Measurements from ENCODE around the gene HPF1. TPM values are rescaled to one million over a fixed set of nuclear protein-coding genes. Genes with fewer than 3 reads are reported as not detected.

The HPF1 gene
- total RNA-seq, 4 donors from 2014 or later = 12.2 to 28.7 (median 20.5) TPM

DNA sequence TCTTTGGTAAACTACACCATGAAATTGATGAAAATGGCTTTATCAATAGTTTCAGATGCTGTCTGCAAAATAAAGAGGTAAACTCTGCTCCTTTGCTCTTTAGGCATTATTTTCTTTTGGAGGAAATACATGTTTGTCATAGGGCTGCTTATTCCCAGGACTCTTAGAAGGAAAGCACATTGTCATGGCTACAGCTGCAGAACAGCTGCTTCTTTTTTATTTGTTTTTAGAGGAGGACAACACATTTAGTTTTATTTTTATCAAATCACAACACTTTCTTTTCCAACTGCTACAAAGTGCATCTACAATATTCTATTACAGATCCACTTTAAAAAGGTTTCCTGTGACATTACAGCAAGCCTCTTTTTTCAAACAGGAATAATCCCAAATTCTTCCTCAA is 12.7 kb upstream of the HPF1 start:
- H3K9me3 ChIP-seq = no peaks in the 10 kb centered on the region
- H3K27me3 ChIP-seq = peaks cover 16% of the 10 kb centered on the region
- DNase-seq (ENCODE audit: low spot score in 2 of 2) = no peak
- TF ChIP-seq EP300 (IDR thresholded peaks at IDR 0.05) = no peak
- no peak for TF ChIP-seq POLR2AphosphoS5 (IDR thresholded peaks at IDR 0.05)
- peaks cover 8% of the 10 kb centered on the region for H3K4me1 ChIP-seq
- H3K27ac ChIP-seq = no peak overlapping the region
- no peaks in the 10 kb centered on the region for H3K36me3 ChIP-seq
- no peak overlapping the region for H3K4me3 ChIP-seq

DNA sequence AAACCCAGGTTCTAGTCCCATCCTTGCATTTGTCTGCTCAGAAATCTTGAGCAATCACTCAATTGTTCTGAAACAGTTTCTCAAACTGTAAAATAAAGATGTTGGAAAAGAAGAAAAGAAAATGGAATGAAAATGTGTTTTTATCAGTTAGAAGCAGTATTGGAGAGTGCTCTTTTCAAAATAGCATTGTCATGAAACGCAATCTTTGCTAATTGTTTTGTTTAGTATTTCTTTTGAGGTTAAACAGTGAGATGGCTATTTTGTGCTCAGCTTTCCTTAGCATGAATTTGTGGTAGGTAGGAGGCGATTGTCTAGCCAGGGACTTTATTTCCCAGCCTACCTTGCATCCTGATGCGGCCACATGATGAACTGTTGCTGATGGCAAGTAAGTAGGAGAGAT is 10.6 kb upstream of the HPF1 start:
- no peak for DNase-seq (ENCODE audit: low spot score in 2 of 2)
- H3K27ac ChIP-seq = no peak overlapping the region
- H3K9me3 ChIP-seq = no peaks in the 10 kb centered on the region
- no peaks in the 10 kb centered on the region for H3K27me3 ChIP-seq
- TF ChIP-seq POLR2AphosphoS5 (IDR thresholded peaks at IDR 0.05) (no peak), POLR2A (IDR thresholded peaks at IDR 0.05) (no peak), EP300 (IDR thresholded peaks at IDR 0.05) (no peak), CTCF (IDR thresholded peaks at IDR 0.05) (no peak)
- 85% methylated on average over 3 of the region's 3 CpGs for WGBS
- H3K36me3 ChIP-seq = no peaks in the 10 kb centered on the region
- no peak overlapping the region for H3K4me3 ChIP-seq
- H3K4me1 ChIP-seq = no peaks in the 10 kb centered on the region

DNA sequence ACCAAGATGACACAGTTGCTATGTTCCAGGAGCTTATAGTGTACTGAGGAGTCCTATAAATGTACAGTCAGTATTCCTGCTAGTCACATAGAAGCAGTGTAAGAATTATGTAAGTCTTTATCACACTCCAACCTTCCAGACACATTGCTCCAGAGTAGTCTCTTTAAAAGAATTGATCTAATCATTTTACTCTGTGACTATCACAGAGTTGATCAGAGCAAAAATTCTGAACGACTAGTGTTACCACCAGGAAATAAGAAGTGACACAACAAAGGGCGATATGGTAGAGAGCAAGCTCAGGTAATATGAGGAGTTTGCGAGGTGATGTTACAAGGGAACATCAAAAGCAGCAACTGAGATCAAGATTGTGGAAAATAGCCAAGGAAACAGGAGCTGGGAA is 9.0 kb upstream of the HPF1 start:
- Histone ChIP-seq H3K36me3 (no peaks in the 10 kb centered on the region), H3K4me1 (no peaks in the 10 kb centered on the region), H3K9me3 (no peaks in the 10 kb centered on the region), H3K27ac (no peak overlapping the region), H3K4me3 (no peak overlapping the region), H3K27me3 (no peaks in the 10 kb centered on the region)
- WGBS = 68% methylated on average over 3 of the region's 3 CpGs
- TF ChIP-seq EP300 (IDR thresholded peaks at IDR 0.05) (no peak), CTCF (IDR thresholded peaks at IDR 0.05) (no peak), POLR2A (IDR thresholded peaks at IDR 0.05) (no peak), POLR2AphosphoS5 (IDR thresholded peaks at IDR 0.05) (no peak)
- no peak for DNase-seq (ENCODE audit: low spot score in 2 of 2)

GRCh38 chr4:169765835-169766234 is 8.1 kb upstream of the HPF1 start:
- WGBS = 67% methylated on average over 2 of the region's 2 CpGs

DNA sequence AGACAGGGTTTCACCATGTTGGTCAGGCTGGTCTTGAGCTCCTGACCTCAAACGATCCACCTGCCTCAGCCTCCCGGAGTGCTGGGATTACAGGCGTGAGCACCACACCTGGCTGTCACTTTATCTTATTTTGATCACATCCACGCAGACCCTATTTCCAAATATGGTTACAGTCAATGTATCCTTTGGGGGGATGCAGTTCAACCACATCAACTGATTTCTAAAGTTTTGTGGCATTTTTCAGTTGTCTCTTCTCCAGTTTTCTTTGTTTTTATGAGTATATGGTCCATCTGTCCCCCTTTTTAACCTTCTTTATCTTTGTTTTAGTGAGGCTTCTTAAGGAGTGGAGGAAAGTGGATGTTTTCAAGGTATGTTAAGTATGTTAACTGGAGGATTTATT is 4.1 kb upstream of the HPF1 start:
- Histone ChIP-seq H3K27ac (no peak overlapping the region), H3K4me3 (no peak overlapping the region), H3K36me3 (no peaks in the 10 kb centered on the region), H3K9me3 (no peaks in the 10 kb centered on the region), H3K27me3 (no peaks in the 10 kb centered on the region), H3K4me1 (peaks cover 13% of the 10 kb centered on the region)
- WGBS = 64% methylated on average over 4 of the region's 4 CpGs
- no peak for DNase-seq (ENCODE audit: low spot score in 2 of 2)
- TF ChIP-seq POLR2AphosphoS5 (IDR thresholded peaks at IDR 0.05) = no peak
- TF ChIP-seq POLR2A (IDR thresholded peaks at IDR 0.05) = no peak
- TF ChIP-seq EP300 (IDR thresholded peaks at IDR 0.05) = no peak
- TF ChIP-seq CTCF (IDR thresholded peaks at IDR 0.05) = no peak

More at GRCh38 chr4:169765835-169766234, 8.1 kb upstream of the HPF1 start:
- no peaks in the 10 kb centered on the region for H3K9me3 ChIP-seq
- no peaks in the 10 kb centered on the region for H3K4me1 ChIP-seq
- H3K36me3 ChIP-seq = no peaks in the 10 kb centered on the region
- no peak for DNase-seq (ENCODE audit: low spot score in 2 of 2)
- H3K27ac ChIP-seq = no peak overlapping the region
- H3K27me3 ChIP-seq = no peaks in the 10 kb centered on the region
- TF ChIP-seq EP300 (IDR thresholded peaks at IDR 0.05) (no peak), CTCF (IDR thresholded peaks at IDR 0.05) (no peak), POLR2A (IDR thresholded peaks at IDR 0.05) (no peak), POLR2AphosphoS5 (IDR thresholded peaks at IDR 0.05) (no peak)
- H3K4me3 ChIP-seq = no peak overlapping the region

DNA sequence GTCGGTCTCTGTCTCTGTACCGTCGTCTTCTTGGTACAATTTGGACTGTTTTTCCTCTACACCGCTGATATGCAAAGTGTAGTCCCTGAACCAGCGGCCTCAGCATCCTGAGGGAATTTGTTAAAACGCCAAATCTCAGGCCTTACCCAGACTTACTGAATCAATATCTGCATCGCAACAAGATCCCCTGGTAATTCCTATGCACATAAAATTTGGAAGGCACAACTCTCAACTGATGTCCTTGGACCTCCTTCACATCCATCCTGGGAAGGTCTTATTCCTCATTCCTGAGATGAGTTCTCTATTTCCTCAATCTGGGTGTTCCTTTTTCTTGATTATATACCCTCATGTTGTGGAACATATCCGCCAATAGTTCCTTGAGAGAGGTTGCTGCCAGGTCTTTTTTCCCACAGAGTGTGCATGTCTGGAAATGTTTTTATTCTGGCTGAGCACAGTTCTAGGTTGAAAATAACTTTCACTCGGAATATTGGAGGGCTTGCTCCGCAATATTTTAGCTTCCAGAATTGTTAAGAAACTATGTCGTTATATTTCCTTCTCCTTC is 738 bp upstream of the HPF1 start:
- Histone ChIP-seq H3K36me3 (no peaks in the 10 kb centered on the region), H3K27ac (peak overlapping the region; percentile 33), H3K4me1 (peaks cover 25% of the 10 kb centered on the region), H3K9me3 (no peaks in the 10 kb centered on the region), H3K27me3 (no peaks in the 10 kb centered on the region), H3K4me3 (peak overlapping the region; percentile 90)
- TF ChIP-seq CTCF (IDR thresholded peaks at IDR 0.05) = no peak
- TF ChIP-seq EP300 (IDR thresholded peaks at IDR 0.05) = no peak
- no peak for TF ChIP-seq POLR2AphosphoS5 (IDR thresholded peaks at IDR 0.05)
- no peak for TF ChIP-seq POLR2A (IDR thresholded peaks at IDR 0.05)
- WGBS = 38% methylated on average over 11 of the region's 11 CpGs
- no peak for DNase-seq (ENCODE audit: low spot score in 2 of 2)

All from suprapubic skin (tissue), 4 donors.